Gastrocnemius medialis (tissue), 4 donors: ENCODE measurements around the gene JAG2. TPM values are rescaled to one million over a fixed set of nuclear protein-coding genes. Genes with fewer than 3 reads are reported as not detected.

Experiments
- ATAC-seq, 2 donors: fragments of 150-250 bp; one replicate each; pipeline ENCODE4 v1.9.1; 2016
- DNase-seq, 2 donors: peaks; one replicate each; pipeline ENCODE4 v3.0.0-alpha.2; 2019
- H3K27ac ChIP-seq, 4 donors: fragments of 200-600 bp; sonication (generic); 1 replicate in 1 of 4; 2 replicates in 3 of 4; pipeline ENCODE4 v1.5.1; 2016 to 2018; ENCODE audit warnings: mild to moderate bottlenecking in 2 of 4, moderate library complexity in 1 of 4
- H3K27me3 ChIP-seq, 3 donors: fragments of 200-600 bp; sonication (generic) in 2 of 3; 1 replicate in 1 of 3; 2 replicates in 2 of 3; pipeline versions ENCODE4 v1.5.1 to v1.6.0; 2016 to 2019; ENCODE audit warnings: mild to moderate bottlenecking in 1 of 3, moderate library complexity in 1 of 3
- H3K36me3 ChIP-seq, 2 donors: fragments of 200-600 bp; sonication (generic) in 1 of 2; one replicate each; pipeline ENCODE4 v1.5.1; 2017 to 2018
- H3K4me1 ChIP-seq, 2 donors: fragments of 200-600 bp; sonication (generic) in 1 of 2; one replicate each; pipeline ENCODE4 v1.5.1; 2016 to 2017; ENCODE audit warnings: mild to moderate bottlenecking in 2 of 2
- H3K4me3 ChIP-seq, 4 donors: fragments of 200-600 bp; sonication (generic) in 3 of 4; 1 replicate in 1 of 4; 2 replicates in 3 of 4; pipeline ENCODE4 v1.5.1; 2016 to 2019; ENCODE audit warnings: mild to moderate bottlenecking in 2 of 4
- H3K9me3 ChIP-seq, 3 donors: fragments of 200-600 bp; sonication (generic) in 2 of 3; 1 replicate in 1 of 3; 2 replicates in 2 of 3; pipeline ENCODE4 v1.5.1; 2016 to 2019
- POLR2A ChIP-seq, 2 donors: fragments of 450-650 bp; IDR thresholded peaks; one replicate each; pipeline ENCODE4 v1.6.1; 2017; ENCODE audit warnings: antibody characterized with exemption in 2 of 2, mild to moderate bottlenecking in 2 of 2, moderate library complexity in 2 of 2
- in situ Hi-C, 4 donors: fragments of 200-750 bp; cut with MboI; loops; one replicate each; pipeline versions ENCODE4 v1.15.0 to v1.8.0; 2017; ENCODE audit warnings: low sequenced_read_pairs in 4 of 4
- intact Hi-C: fragments of 100-400 bp; cut with DNase I; formaldehyde crosslinking; loops from one replicate; pipeline ENCODE4 v1.15.1; 2023; ENCODE audit warnings: low total_unique reads
- total RNA-seq, 4 donors: library from RNA; depleted of rRNA; stranded (reverse); fragments of >200 nt; gene quantifications; one replicate each; pipeline versions ENCODE4 v1.1.0 to v1.2.3, GENCODE V29; 2016
- TF ChIP-seq, protein P1 (sequence below), 5 experiments: fragments of 450-650 bp in 3 of 5; fragments of 200-600 bp in 2 of 5; sonication (generic) in 2 of 5; IDR thresholded peaks in 4 of 5; conservative IDR thresholded peaks in 1 of 5; 1 replicate in 4 of 5; 2 replicates in 1 of 5; pipeline ENCODE4 v1.5.1; 2016 to 2019; ENCODE audit warnings: antibody characterized with exemption in 5 of 5, mild to moderate bottlenecking in 3 of 5, moderate library complexity in 3 of 5

JAG2 gene
- total RNA-seq, 4 donors from 2014 or later = 8.0 to 17.9 (median 15.7) TPM

DNA sequence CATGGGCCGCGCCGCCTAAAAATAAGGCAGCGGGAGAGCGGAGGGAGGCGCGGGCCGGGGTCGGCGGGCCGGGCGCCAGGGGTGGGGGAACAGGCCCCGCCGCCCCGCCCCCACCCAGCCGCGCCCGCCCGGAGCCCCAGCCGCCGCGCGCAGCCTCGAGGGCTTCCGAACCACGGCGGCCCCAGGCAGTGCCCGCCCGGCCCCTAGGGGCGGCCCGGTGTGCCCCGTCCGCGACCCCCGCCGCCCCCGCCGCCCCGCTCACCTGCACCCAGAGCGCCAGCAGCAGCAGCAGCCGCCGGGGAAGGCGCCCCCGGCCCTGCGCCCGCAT, 519 bp downstream of the JAG2 start:
- in situ Hi-C loops = no loop called here
- ATAC-seq (peak; percentile 7 to 10), DNase-seq (no peak)
- Histone ChIP-seq H3K27ac (peak overlapping the region; percentile 69 to 83 (median 72)), H3K9me3 (no peaks in the 10 kb centered on the region), H3K36me3 (no peaks in the 10 kb centered on the region), H3K4me3 (peak overlapping the region; percentile 45 to 58 (median 53)), H3K4me1 (peaks cover 50 to 68% of the 10 kb centered on the region in 2 donors), H3K27me3 (no peaks in the 10 kb centered on the region)
- no peak for TF ChIP-seq POLR2A (IDR thresholded peaks at IDR 0.05)
- TF ChIP-seq, protein P1, sequence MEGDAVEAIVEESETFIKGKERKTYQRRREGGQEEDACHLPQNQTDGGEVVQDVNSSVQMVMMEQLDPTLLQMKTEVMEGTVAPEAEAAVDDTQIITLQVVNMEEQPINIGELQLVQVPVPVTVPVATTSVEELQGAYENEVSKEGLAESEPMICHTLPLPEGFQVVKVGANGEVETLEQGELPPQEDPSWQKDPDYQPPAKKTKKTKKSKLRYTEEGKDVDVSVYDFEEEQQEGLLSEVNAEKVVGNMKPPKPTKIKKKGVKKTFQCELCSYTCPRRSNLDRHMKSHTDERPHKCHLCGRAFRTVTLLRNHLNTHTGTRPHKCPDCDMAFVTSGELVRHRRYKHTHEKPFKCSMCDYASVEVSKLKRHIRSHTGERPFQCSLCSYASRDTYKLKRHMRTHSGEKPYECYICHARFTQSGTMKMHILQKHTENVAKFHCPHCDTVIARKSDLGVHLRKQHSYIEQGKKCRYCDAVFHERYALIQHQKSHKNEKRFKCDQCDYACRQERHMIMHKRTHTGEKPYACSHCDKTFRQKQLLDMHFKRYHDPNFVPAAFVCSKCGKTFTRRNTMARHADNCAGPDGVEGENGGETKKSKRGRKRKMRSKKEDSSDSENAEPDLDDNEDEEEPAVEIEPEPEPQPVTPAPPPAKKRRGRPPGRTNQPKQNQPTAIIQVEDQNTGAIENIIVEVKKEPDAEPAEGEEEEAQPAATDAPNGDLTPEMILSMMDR (IDR thresholded peaks at IDR 0.05 in 4 of 5, conservative IDR thresholded peaks at IDR 0.05 in 1 of 5) = no peak
- intact Hi-C loops = loop anchor here (5.0 to 10.0 kb wide), 3 partner anchors 159 to 327 kb away; partner anchors contain the start of genes CLBA1 and TEDC1

- no peaks in the 10 kb centered on the region for H3K36me3 ChIP-seq
- H3K27me3 ChIP-seq = no peaks in the 10 kb centered on the region
- TF ChIP-seq, protein P1 (IDR thresholded peaks at IDR 0.05 in 4 of 5, conservative IDR thresholded peaks at IDR 0.05 in 1 of 5) = peak in 4 of 5 experiments; percentile 17 to 55 (median 45)
- TF ChIP-seq POLR2A (IDR thresholded peaks at IDR 0.05) = peak; percentile 34 to 63
- in situ Hi-C loops = no loop called here
- intact Hi-C loops = loop anchor here (2.0 to 10.0 kb wide), 4 partner anchors 15 to 327 kb away; partner anchors contain the start of genes CLBA1 and TEDC1
- H3K4me3 ChIP-seq = peak overlapping the region; percentile 45 to 58 (median 53)
- peak in 1 of 2 donors; percentile 39 for DNase-seq
- H3K27ac ChIP-seq = peak overlapping the region; percentile 69 to 85 (median 76)
- no peaks in the 10 kb centered on the region for H3K9me3 ChIP-seq
- H3K4me1 ChIP-seq = peaks cover 56 to 73% of the 10 kb centered on the region in 2 donors
- ATAC-seq = peak; percentile 6 to 19
Observed at GRCh38 chr14:105167303-105168092, 1.1 kb downstream of the JAG2 start.

- in situ Hi-C loops (no loop called here), intact Hi-C loops (loop anchor here (2.0 to 10.0 kb wide), 4 partner anchors 14 to 328 kb away; partner anchors contain the start of genes CLBA1 and TEDC1)
- Histone ChIP-seq H3K27me3 (no peaks in the 10 kb centered on the region), H3K36me3 (no peaks in the 10 kb centered on the region), H3K4me3 (peak overlapping the region in 3 of 4 donors; percentile 18 to 25 (median 22)), H3K9me3 (no peaks in the 10 kb centered on the region), H3K4me1 (peaks cover 60 to 81% of the 10 kb centered on the region in 2 donors), H3K27ac (peak overlapping the region; percentile 68 to 85 (median 74))
- no peak for TF ChIP-seq POLR2A (IDR thresholded peaks at IDR 0.05)
- TF ChIP-seq, protein P1 (IDR thresholded peaks at IDR 0.05 in 4 of 5, conservative IDR thresholded peaks at IDR 0.05 in 1 of 5) = no peak
- ATAC-seq (no peak), DNase-seq (peak in 1 of 2 donors; percentile 23)
Observed at GRCh38 chr14:105166571-105167302, 1.8 kb downstream of the JAG2 start.

GRCh38 chr14:105165761-105166485, 2.7 kb downstream of the JAG2 start:
- Histone ChIP-seq H3K36me3 (no peaks in the 10 kb centered on the region), H3K27ac (peak overlapping the region; percentile 68 to 85 (median 74)), H3K4me3 (peak overlapping the region in 3 of 4 donors; percentile 18 to 25 (median 22)), H3K27me3 (no peaks in the 10 kb centered on the region), H3K4me1 (peaks cover 56 to 83% of the 10 kb centered on the region in 2 donors), H3K9me3 (no peaks in the 10 kb centered on the region)
- in situ Hi-C loops (no loop called here), intact Hi-C loops (loop anchor here (2.0 to 10.0 kb wide), 4 partner anchors 13 to 329 kb away; partner anchors contain the start of genes CLBA1 and TEDC1)
- no peak for TF ChIP-seq POLR2A (IDR thresholded peaks at IDR 0.05)
- TF ChIP-seq, protein P1 (IDR thresholded peaks at IDR 0.05 in 4 of 5, conservative IDR thresholded peaks at IDR 0.05 in 1 of 5) = no peak
- ATAC-seq (no peak), DNase-seq (peak in 1 of 2 donors; percentile 44)
